ENCODE data around the gene PLPP1. TPM values are rescaled to one million over a fixed set of nuclear protein-coding genes. Genes with fewer than 3 reads are reported as not detected.

The PLPP1 gene
- total and polyA plus RNA-seq, 4 donors: 23.4 to 149 (median 68.7) TPM

Small RNA genes within 50 kb of the gene (small RNA-seq; reads per million reads assigned to genes)
- not detected for gene MIR5687

Other genes starting within 250 kb of the PLPP1 start
- 10 to 100 TPM; 19.2 to 23.8 TPM for gene DHX29, start 227.3 kb downstream of the PLPP1 start, total RNA-seq
- gene DHX29, start 227.3 kb downstream of the PLPP1 start, polyA plus RNA-seq: 10 to 100 TPM in 1 of 2 donors, 1 to 10 TPM in 1; 8.6 to 43.8 TPM
- 10 to 100 TPM; 37.0 to 43.8 TPM for gene MTREX, start 227.0 kb downstream of the PLPP1 start, total RNA-seq
- 10 to 100 TPM in 1 of 2 donors, 1 to 10 TPM in 1; 10.0 to 10.4 TPM for gene MTREX, start 227.0 kb downstream of the PLPP1 start, polyA plus RNA-seq
- gene SLC38A9, start 177.4 kb upstream of the PLPP1 start, total RNA-seq: 10 to 100 TPM; 24.6 to 31.0 TPM
- 10 to 100 TPM; 11.4 to 12.7 TPM for gene SLC38A9, start 177.4 kb upstream of the PLPP1 start, polyA plus RNA-seq
- not detected for gene DDX4, start 203.1 kb upstream of the PLPP1 start, total RNA-seq
- gene DDX4, start 203.1 kb upstream of the PLPP1 start, polyA plus RNA-seq: not detected